ENCODE data around the gene NTM.

Gene NTM

DNA sequence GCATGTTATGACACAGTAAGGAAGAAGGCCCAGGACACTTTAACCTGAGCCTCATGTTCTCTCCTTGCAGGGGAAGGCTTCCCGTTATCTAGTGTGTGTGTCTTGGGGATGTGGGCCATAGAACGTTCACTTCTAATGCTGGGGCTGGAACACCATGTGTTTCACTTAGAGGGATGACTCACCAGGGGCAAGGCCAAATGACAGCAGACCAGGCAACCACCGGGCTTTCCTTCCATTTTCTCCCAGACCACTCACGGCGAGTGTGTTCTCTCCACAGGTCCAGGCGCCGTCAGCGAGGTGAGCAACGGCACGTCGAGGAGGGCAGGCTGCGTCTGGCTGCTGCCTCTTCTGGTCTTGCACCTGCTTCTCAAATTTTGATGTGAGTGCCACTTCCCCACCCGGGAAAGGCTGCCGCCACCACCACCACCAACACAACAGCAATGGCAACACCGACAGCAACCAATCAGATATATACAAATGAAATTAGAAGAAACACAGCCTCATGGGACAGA, 964.4 kb downstream of the NTM start:
- no peaks in the 10 kb centered on the region for H3K27me3 ChIP-seq (ENCODE audit: insufficient read depth, low read length, poor library complexity, severe bottlenecking)
- no peaks in the 10 kb centered on the region for H3K4me1 ChIP-seq (ENCODE audit: insufficient read depth, low read length, poor library complexity, severe bottlenecking)
- H3K36me3 ChIP-seq (ENCODE audit: insufficient read depth, low read length), result no peaks in the 10 kb centered on the region
- no peaks in the 10 kb centered on the region for H3K79me2 ChIP-seq (ENCODE audit: insufficient read depth, low read length)
- no peaks in the 10 kb centered on the region for H3K9me2 ChIP-seq (replicated peaks; ENCODE audit: low read depth, low read length)
- TF ChIP-seq, protein P1, sequence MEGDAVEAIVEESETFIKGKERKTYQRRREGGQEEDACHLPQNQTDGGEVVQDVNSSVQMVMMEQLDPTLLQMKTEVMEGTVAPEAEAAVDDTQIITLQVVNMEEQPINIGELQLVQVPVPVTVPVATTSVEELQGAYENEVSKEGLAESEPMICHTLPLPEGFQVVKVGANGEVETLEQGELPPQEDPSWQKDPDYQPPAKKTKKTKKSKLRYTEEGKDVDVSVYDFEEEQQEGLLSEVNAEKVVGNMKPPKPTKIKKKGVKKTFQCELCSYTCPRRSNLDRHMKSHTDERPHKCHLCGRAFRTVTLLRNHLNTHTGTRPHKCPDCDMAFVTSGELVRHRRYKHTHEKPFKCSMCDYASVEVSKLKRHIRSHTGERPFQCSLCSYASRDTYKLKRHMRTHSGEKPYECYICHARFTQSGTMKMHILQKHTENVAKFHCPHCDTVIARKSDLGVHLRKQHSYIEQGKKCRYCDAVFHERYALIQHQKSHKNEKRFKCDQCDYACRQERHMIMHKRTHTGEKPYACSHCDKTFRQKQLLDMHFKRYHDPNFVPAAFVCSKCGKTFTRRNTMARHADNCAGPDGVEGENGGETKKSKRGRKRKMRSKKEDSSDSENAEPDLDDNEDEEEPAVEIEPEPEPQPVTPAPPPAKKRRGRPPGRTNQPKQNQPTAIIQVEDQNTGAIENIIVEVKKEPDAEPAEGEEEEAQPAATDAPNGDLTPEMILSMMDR (conservative IDR thresholded peaks at IDR 0.05; ENCODE audit: low read length), result no peak
- no peak for TF ChIP-seq EZH2phosphoT487 (IDR thresholded peaks at IDR 0.05; ENCODE audit: borderline replicate concordance)
- H3K9ac ChIP-seq (ENCODE audit: low read depth, low read length, poor library complexity, severe bottlenecking), result no peak overlapping the region
- H3K4me2 ChIP-seq (ENCODE audit: low read depth, low read length, poor library complexity, severe bottlenecking), result no peak overlapping the region
- no peaks in the 10 kb centered on the region; the same call in 1 of the 2 replicates for H3K9me3 ChIP-seq (ENCODE audit: insufficient read depth, low read depth, low read length)
- H3F3A ChIP-seq (ENCODE audit: low read depth), result no peaks in the 10 kb centered on the region
- no peak overlapping the region for H3K4me3 ChIP-seq (ENCODE audit: low read length, poor library complexity, severe bottlenecking)
- no peak overlapping the region for H2AFZ ChIP-seq (ENCODE audit: low read length)
- no peaks in the 10 kb centered on the region for H4K20me1 ChIP-seq (ENCODE audit: insufficient read depth, low read length, poor library complexity, severe bottlenecking)

DNA sequence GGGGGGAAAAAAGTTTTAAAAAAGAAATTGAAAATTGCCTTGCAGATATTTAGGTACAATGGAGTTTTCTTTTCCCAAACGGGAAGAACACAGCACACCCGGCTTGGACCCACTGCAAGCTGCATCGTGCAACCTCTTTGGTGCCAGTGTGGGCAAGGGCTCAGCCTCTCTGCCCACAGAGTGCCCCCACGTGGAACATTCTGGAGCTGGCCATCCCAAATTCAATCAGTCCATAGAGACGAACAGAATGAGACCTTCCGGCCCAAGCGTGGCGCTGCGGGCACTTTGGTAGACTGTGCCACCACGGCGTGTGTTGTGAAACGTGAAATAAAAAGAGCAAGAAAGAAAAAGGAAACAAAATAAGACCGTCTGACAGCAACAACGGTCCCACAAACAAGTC, 964.9 kb downstream of the NTM start:
- H4K20me1 ChIP-seq (ENCODE audit: insufficient read depth, low read length, poor library complexity, severe bottlenecking), result no peaks in the 10 kb centered on the region
- no peaks in the 10 kb centered on the region for H3F3A ChIP-seq (ENCODE audit: low read depth)
- no peak overlapping the region for H3K4me3 ChIP-seq (ENCODE audit: low read length, poor library complexity, severe bottlenecking)
- H3K36me3 ChIP-seq (ENCODE audit: insufficient read depth, low read length), result no peaks in the 10 kb centered on the region
- no peak overlapping the region for H2AFZ ChIP-seq (ENCODE audit: low read length)
- no peaks in the 10 kb centered on the region for H3K4me1 ChIP-seq (ENCODE audit: insufficient read depth, low read length, poor library complexity, severe bottlenecking)
- H3K4me2 ChIP-seq (ENCODE audit: low read depth, low read length, poor library complexity, severe bottlenecking), result no peak overlapping the region
- no peaks in the 10 kb centered on the region; the same call in 1 of the 2 replicates for H3K9me3 ChIP-seq (ENCODE audit: insufficient read depth, low read depth, low read length)
- no peaks in the 10 kb centered on the region for H3K79me2 ChIP-seq (ENCODE audit: insufficient read depth, low read length)
- H3K9me2 ChIP-seq (replicated peaks; ENCODE audit: low read depth, low read length), result no peaks in the 10 kb centered on the region
- H3K9ac ChIP-seq (ENCODE audit: low read depth, low read length, poor library complexity, severe bottlenecking), result no peak overlapping the region
- H3K27me3 ChIP-seq (ENCODE audit: insufficient read depth, low read length, poor library complexity, severe bottlenecking), result no peaks in the 10 kb centered on the region
- no peak for TF ChIP-seq EZH2phosphoT487 (IDR thresholded peaks at IDR 0.05; ENCODE audit: borderline replicate concordance)
- TF ChIP-seq, protein P1 (conservative IDR thresholded peaks at IDR 0.05; ENCODE audit: low read length), result no peak

DNA sequence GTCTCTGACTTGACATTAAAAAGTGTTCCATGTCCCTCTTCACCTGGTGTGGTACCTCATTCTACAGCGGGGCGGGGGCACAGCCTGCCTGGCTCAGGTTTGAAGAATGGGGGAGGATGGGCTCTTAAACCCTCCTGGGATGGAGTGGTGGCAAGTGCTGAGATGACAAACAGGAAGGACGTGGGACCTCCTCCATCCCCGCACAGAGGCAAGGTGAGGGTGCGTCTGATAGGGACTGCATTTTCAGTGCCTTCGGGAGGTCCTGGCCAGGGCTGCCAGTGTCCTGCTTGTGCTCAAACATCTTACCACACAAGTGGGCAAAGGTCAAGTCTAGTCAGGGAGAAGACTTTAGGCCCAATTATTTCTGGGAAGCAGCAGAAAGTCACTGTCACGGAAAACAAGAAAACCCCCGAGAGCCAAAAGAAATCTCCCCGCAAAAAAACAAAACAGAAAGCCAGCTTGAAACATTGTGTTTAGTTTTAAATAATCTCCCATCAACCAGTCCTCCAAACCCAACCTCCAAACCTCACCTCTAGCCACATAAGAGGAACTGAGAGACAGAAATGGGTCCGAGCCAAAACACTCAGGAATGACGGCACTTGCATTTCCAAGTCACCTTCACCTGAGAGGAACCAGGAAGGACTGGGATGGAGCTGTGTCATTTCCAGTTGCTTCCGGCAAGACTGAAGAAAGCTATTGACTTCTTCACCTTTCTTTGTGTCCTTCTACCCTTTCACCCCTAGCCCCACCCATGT, 966.5 kb downstream of the NTM start:
- no peaks in the 10 kb centered on the region for H3K9me2 ChIP-seq (replicated peaks; ENCODE audit: low read depth, low read length)
- H3K4me2 ChIP-seq (ENCODE audit: low read depth, low read length, poor library complexity, severe bottlenecking), result no peak overlapping the region
- no peaks in the 10 kb centered on the region for H3K27me3 ChIP-seq (ENCODE audit: insufficient read depth, low read length, poor library complexity, severe bottlenecking)
- no peaks in the 10 kb centered on the region for H3F3A ChIP-seq (ENCODE audit: low read depth)
- H3K36me3 ChIP-seq (ENCODE audit: insufficient read depth, low read length), result no peaks in the 10 kb centered on the region
- H3K4me1 ChIP-seq (ENCODE audit: insufficient read depth, low read length, poor library complexity, severe bottlenecking), result no peaks in the 10 kb centered on the region
- TF ChIP-seq EZH2phosphoT487 (IDR thresholded peaks at IDR 0.05; ENCODE audit: borderline replicate concordance), result no peak
- no peaks in the 10 kb centered on the region; the same call in 1 of the 2 replicates for H3K9me3 ChIP-seq (ENCODE audit: insufficient read depth, low read depth, low read length)
- no peak overlapping the region for H3K4me3 ChIP-seq (ENCODE audit: low read length, poor library complexity, severe bottlenecking)
- no peaks in the 10 kb centered on the region for H4K20me1 ChIP-seq (ENCODE audit: insufficient read depth, low read length, poor library complexity, severe bottlenecking)
- H2AFZ ChIP-seq (ENCODE audit: low read length), result no peak overlapping the region
- no peaks in the 10 kb centered on the region for H3K79me2 ChIP-seq (ENCODE audit: insufficient read depth, low read length)
- no peak overlapping the region for H3K9ac ChIP-seq (ENCODE audit: low read depth, low read length, poor library complexity, severe bottlenecking)

All from Loucy (cell line).